ENCODE results near the gene ACTR6. TPM values are rescaled to one million over a fixed set of nuclear protein-coding genes. Genes with fewer than 3 reads are reported as not detected.
A peak's percentile ranks its signal among the peaks of the same experiment; 100 is the strongest.

ACTR6 gene
- 10 to 100 TPM; 19.7 to 24.3 TPM for total RNA-seq
- long read RNA-seq, transcript ACTR6-201 (11 exons, 2,464 nt) = major isoform, 25 of 29 reads
- long read RNA-seq, partial matches to known transcripts = 0 of 29 reads
- long read RNA-seq, other reads (novel, unspliced or antisense) = 1 of 29 reads

GRCh38 chr12:100200463-100201181 is at the start of gene ACTR6:
Gene ACTR6, plus strand, starts transcription at chr12:100200815. Its CDS starts 37 bp downstream, at chr12:100200852.
- intact Hi-C loops (cut with DNase I) = loop anchor here in 1 of 2 donors (5.0 kb wide), 1 partner anchor 58 kb away; the partner anchor contains the start of gene BLTP3B
- ATAC-seq (peak; percentile 98 to 99), DNase-seq (peak; percentile 96)

- no peak for ATAC-seq
- intact Hi-C loops (cut with DNase I) = no loop called here
- DNase-seq = no peak
Observed at GRCh38 chr12:100151769-100152168, 48.8 kb upstream of the ACTR6 start.

- no peak for ATAC-seq
- intact Hi-C loops (cut with DNase I) = no loop called here
- DNase-seq = no peak
Observed at GRCh38 chr12:100153131-100153530, 47.5 kb upstream of the ACTR6 start.

- peak; percentile 80 for DNase-seq
- intact Hi-C loops (cut with DNase I) = no loop called here
- ATAC-seq = peak; percentile 45 to 67
Observed at GRCh38 chr12:100154474-100155247, 46.0 kb upstream of the ACTR6 start.

- ATAC-seq (no peak), DNase-seq (no peak)
- intact Hi-C loops (cut with DNase I) = no loop called here
Observed at GRCh38 chr12:100156731-100157426, 43.7 kb upstream of the ACTR6 start.

GRCh38 chr12:100157427-100157821 is 43.2 kb upstream of the ACTR6 start:
- no peak for ATAC-seq
- intact Hi-C loops (cut with DNase I) = no loop called here
- DNase-seq = no peak

GRCh38 chr12:100158535-100158934 is 42.1 kb upstream of the ACTR6 start:
- ATAC-seq (no peak), DNase-seq (no peak)
- intact Hi-C loops (cut with DNase I) = no loop called here

GRCh38 chr12:100159391-100160104 is 41.1 kb upstream of the ACTR6 start:
- no peak for ATAC-seq
- intact Hi-C loops (cut with DNase I) = no loop called here
- DNase-seq = no peak

GRCh38 chr12:100163416-100164152 is 37.0 kb upstream of the ACTR6 start:
- DNase-seq (peak; percentile 83), ATAC-seq (peak; percentile 99)
- intact Hi-C loops (cut with DNase I) = no loop called here

- ATAC-seq = no peak
- intact Hi-C loops (cut with DNase I) = no loop called here
Observed at GRCh38 chr12:100164153-100164704, 36.4 kb upstream of the ACTR6 start.

GRCh38 chr12:100165356-100165755 is 35.3 kb upstream of the ACTR6 start:
- intact Hi-C loops (cut with DNase I) = no loop called here
- ATAC-seq (no peak), DNase-seq (no peak)

More at GRCh38 chr12:100164153-100164704, 36.4 kb upstream of the ACTR6 start:
- no peak for DNase-seq

GRCh38 chr12:100166232-100166631 is 34.4 kb upstream of the ACTR6 start:
- no peak for DNase-seq
- no peak for ATAC-seq
- intact Hi-C loops (cut with DNase I) = no loop called here

- no peak for ATAC-seq
- DNase-seq = no peak
Observed at GRCh38 chr12:100168562-100168961, 32.1 kb upstream of the ACTR6 start.

GRCh38 chr12:100169345-100169744 is 31.3 kb upstream of the ACTR6 start:
- DNase-seq (no peak), ATAC-seq (no peak)

More at GRCh38 chr12:100168562-100168961, 32.1 kb upstream of the ACTR6 start:
- intact Hi-C loops (cut with DNase I) = no loop called here

GRCh38 chr12:100170313-100170858 is 30.2 kb upstream of the ACTR6 start:
- DNase-seq (no peak), ATAC-seq (peak; percentile 55 to 93)
- intact Hi-C loops (cut with DNase I) = no loop called here

More at GRCh38 chr12:100169345-100169744, 31.3 kb upstream of the ACTR6 start:
- intact Hi-C loops (cut with DNase I) = no loop called here

- intact Hi-C loops (cut with DNase I) = no loop called here
- no peak for DNase-seq
- ATAC-seq = no peak
Observed at GRCh38 chr12:100171248-100171647, 29.4 kb upstream of the ACTR6 start.

- DNase-seq = no peak
- no peak for ATAC-seq
- intact Hi-C loops (cut with DNase I) = no loop called here
Observed at GRCh38 chr12:100173111-100173510, 27.5 kb upstream of the ACTR6 start.

GRCh38 chr12:100174495-100174894 is 26.1 kb upstream of the ACTR6 start:
- DNase-seq = no peak
- no peak for ATAC-seq
- intact Hi-C loops (cut with DNase I) = no loop called here

Measured in left cardiac atrium (tissue), 4 donors.